Ascending aorta (tissue), 2 donors: ENCODE data around the gene ZXDA. TPM values are rescaled to one million over a fixed set of nuclear protein-coding genes. Genes with fewer than 3 reads are reported as not detected.

ENCODE experiments used
- DNase-seq, 2 donors: peaks; one replicate each; pipeline ENCODE4 v3.0.0-alpha.2; 2019; ENCODE audit warnings: low spot score in 2 of 2
- H3K27ac ChIP-seq, 2 donors: fragments of 200-600 bp; sonication (generic); one replicate each; pipeline ENCODE4 v1.5.1; 2016 to 2017; ENCODE audit warnings: mild to moderate bottlenecking in 1 of 2
- H3K27me3 ChIP-seq: fragments of 200-600 bp; sonication (generic); one replicate; pipeline ENCODE4 v1.5.1; 2017
- H3K36me3 ChIP-seq, 2 donors: fragments of 200-600 bp; sonication (generic); one replicate each; pipeline ENCODE4 v1.5.1; 2016
- H3K4me1 ChIP-seq, 2 donors: fragments of 200-600 bp; sonication (generic); one replicate each; pipeline ENCODE4 v1.5.1; 2016 to 2017; ENCODE audit warnings: mild to moderate bottlenecking in 1 of 2
- H3K4me3 ChIP-seq, 2 donors: fragments of 200-600 bp; sonication (generic); one replicate each; pipeline ENCODE4 v1.5.1; 2016 to 2017; ENCODE audit warnings: mild to moderate bottlenecking in 1 of 2
- H3K9me3 ChIP-seq, 2 donors: fragments of 200-600 bp; sonication (generic); one replicate each; pipeline ENCODE4 v1.5.1; 2016
- intact Hi-C: fragments of 100-400 bp; cut with DNase I; formaldehyde crosslinking; loops from one replicate; pipeline ENCODE4 v1.15.1; 2023
- total RNA-seq: library from RNA; depleted of rRNA; stranded (reverse); fragments of >200 nt; gene quantifications from one replicate; pipeline ENCODE4 v1.1.0, GENCODE V29; 2016
- TF ChIP-seq, protein P1 (sequence below), 3 experiments: fragments of 200-600 bp in 2 of 3; fragments of 450-650 bp in 1 of 3; sonication (generic) in 2 of 3; IDR thresholded peaks; one replicate each; pipeline ENCODE4 v1.5.1; 2016 to 2019; ENCODE audit warnings: antibody characterized with exemption in 3 of 3, mild to moderate bottlenecking in 1 of 3, moderate library complexity in 1 of 3

ZXDA gene
- total RNA-seq, 1 donor from 2014 or later: 6.4 TPM

DNA sequence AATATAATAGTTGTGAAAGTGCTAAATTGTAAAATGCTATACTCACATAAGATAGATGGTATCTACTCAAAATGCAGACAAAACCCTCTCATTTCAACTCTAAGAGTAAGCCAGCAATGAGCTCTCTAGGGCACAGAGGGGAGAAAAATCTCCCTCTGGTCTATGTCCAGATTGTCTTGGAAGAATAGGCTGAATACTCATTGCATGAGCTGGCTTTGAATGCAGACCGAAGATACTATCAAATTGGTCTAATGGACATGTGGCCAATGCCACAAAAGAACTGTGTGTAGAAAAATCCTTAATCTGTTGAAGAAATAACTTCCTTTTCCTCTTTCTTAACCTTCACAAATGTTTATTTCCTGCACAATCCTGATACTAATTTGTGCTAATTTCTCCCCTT, 3.5 kb downstream of the ZXDA start:
- peak overlapping the region in 1 of 2 donors; percentile 38 for H3K27ac ChIP-seq
- DNase-seq: no peak
- H3K4me1 ChIP-seq: no peaks in the 10 kb centered on the region
- no peak overlapping the region for H3K4me3 ChIP-seq
- intact Hi-C loops: loop anchor here (10.0 kb wide), 1 partner anchor 1672 kb away; the partner anchor contains the start of gene KLF8
- no peaks in the 10 kb centered on the region for H3K36me3 ChIP-seq
- H3K27me3 ChIP-seq: no peaks in the 10 kb centered on the region
- H3K9me3 ChIP-seq: no peaks in the 10 kb centered on the region
- TF ChIP-seq, protein P1, sequence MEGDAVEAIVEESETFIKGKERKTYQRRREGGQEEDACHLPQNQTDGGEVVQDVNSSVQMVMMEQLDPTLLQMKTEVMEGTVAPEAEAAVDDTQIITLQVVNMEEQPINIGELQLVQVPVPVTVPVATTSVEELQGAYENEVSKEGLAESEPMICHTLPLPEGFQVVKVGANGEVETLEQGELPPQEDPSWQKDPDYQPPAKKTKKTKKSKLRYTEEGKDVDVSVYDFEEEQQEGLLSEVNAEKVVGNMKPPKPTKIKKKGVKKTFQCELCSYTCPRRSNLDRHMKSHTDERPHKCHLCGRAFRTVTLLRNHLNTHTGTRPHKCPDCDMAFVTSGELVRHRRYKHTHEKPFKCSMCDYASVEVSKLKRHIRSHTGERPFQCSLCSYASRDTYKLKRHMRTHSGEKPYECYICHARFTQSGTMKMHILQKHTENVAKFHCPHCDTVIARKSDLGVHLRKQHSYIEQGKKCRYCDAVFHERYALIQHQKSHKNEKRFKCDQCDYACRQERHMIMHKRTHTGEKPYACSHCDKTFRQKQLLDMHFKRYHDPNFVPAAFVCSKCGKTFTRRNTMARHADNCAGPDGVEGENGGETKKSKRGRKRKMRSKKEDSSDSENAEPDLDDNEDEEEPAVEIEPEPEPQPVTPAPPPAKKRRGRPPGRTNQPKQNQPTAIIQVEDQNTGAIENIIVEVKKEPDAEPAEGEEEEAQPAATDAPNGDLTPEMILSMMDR (IDR thresholded peaks at IDR 0.05): no peak

DNA sequence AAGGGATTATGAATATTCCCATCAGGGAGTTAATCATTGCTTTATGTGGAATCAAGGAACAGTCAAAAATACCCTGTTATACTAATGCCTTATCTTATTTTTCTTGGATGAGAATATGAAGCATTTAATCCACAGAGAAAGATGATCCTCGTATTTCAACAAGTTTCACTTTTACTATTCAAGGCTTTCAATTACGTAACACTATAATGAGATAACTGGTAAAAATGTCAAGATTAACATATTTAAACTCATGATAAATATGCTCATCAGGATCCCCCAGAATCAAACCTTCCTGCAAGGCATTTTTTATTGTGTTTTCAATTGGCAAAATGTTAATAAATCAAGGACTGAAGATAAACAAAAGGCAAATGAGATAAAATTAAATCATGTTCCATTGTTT, 5.1 kb downstream of the ZXDA start:
- Histone ChIP-seq H3K9me3 (no peaks in the 10 kb centered on the region), H3K27ac (peak overlapping the region in 1 of 2 donors; percentile 37), H3K4me1 (no peaks in the 10 kb centered on the region), H3K27me3 (no peaks in the 10 kb centered on the region), H3K36me3 (no peaks in the 10 kb centered on the region), H3K4me3 (peak overlapping the region in 1 of 2 donors; percentile 32)
- TF ChIP-seq, protein P1 (IDR thresholded peaks at IDR 0.05): no peak
- intact Hi-C loops: loop anchor here (10.0 kb wide), 1 partner anchor 1670 kb away; the partner anchor contains the start of gene KLF8
- no peak for DNase-seq

DNA sequence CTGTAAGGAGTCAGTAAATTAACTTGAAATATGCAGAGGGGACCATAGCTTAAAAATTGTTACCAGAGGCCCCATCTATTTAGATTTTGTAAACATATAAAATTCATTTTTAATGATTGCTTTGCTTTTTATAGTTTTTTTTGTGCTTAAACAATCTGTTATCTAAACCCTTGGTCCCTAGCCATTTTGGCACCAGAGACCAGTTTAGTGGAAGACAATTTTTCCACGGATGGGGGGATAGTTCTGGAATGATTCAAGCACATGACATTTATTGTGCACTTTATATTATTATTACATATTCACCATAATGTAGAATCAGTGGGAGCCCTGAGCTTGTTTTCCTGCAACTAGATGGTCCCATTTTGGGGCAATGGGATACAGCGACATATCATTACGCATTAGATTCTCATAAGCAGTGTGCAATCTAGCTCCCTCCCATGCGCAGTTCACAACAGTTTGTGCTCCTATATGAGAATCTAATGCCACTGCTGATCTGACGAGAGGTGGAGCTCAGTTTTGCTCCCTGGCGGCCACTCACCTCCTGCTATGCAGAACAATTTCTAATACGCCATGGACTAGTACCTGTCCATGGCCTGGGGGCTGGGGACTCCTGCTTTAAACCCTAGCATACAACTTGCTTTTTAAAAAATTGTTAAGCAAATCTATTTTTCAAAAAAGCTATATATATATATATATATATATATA, 5.9 kb downstream of the ZXDA start:
- intact Hi-C loops: loop anchor here (10.0 kb wide), 1 partner anchor 1670 kb away; the partner anchor contains the start of gene KLF8
- Histone ChIP-seq H3K27ac (peak overlapping the region in 1 of 2 donors; percentile 43), H3K27me3 (no peaks in the 10 kb centered on the region), H3K4me3 (no peak overlapping the region), H3K36me3 (no peaks in the 10 kb centered on the region), H3K4me1 (no peaks in the 10 kb centered on the region), H3K9me3 (no peaks in the 10 kb centered on the region)
- DNase-seq: no peak
- TF ChIP-seq, protein P1 (IDR thresholded peaks at IDR 0.05): no peak

DNA sequence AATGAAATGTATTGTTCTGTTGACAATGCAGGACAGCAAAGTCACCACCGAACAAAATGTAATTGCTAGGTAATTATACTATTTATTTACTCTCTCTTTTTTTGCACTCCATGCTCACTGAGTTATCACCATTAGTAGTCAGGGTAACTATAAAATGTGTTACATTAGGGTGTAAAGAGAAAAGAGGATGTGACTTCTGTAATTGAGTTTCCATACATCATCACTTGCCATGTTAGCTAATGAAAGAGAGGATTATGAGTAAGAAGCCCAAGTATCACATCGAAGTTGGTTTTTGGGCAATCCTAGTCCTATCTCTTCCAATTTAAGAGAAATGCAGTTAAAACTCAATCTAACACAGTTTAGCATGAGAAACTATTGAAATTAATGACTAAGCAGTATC, 7.6 kb downstream of the ZXDA start:
- intact Hi-C loops: loop anchor here (10.0 kb wide), 1 partner anchor 1668 kb away; the partner anchor contains the start of gene KLF8

DNA sequence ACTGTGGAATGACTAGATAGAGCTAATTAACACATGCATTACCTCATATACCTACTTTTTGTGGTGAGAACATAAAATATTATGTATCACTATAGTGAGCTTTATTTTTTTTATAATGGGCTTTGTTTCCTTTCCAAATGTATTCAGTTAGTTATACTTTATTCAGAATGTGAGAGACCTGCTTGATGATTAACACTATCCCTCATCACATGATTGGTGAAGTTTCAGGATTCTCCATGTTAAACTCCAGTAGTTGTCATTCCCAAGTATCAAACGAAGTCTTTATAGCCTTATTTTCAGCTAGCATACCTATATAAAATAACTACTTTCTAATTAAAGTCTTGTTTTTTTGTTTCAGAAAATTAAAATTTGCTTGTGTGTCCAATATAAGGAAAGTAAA, 8.8 kb downstream of the ZXDA start:
- Histone ChIP-seq H3K4me1 (no peaks in the 10 kb centered on the region), H3K9me3 (no peaks in the 10 kb centered on the region), H3K27me3 (no peaks in the 10 kb centered on the region), H3K4me3 (no peak overlapping the region), H3K36me3 (no peaks in the 10 kb centered on the region), H3K27ac (no peak overlapping the region)
- intact Hi-C loops: loop anchor here (10.0 kb wide), 1 partner anchor 1667 kb away; the partner anchor contains the start of gene KLF8
- TF ChIP-seq, protein P1 (IDR thresholded peaks at IDR 0.05): no peak
- no peak for DNase-seq

More for the DNA sequence above, 7.6 kb downstream of the ZXDA start:
- no peaks in the 10 kb centered on the region for H3K9me3 ChIP-seq
- H3K4me3 ChIP-seq: no peak overlapping the region
- H3K36me3 ChIP-seq: no peaks in the 10 kb centered on the region
- H3K27ac ChIP-seq: no peak overlapping the region
- H3K27me3 ChIP-seq: no peaks in the 10 kb centered on the region
- no peak for DNase-seq
- no peaks in the 10 kb centered on the region for H3K4me1 ChIP-seq
- TF ChIP-seq, protein P1 (IDR thresholded peaks at IDR 0.05): no peak
